IMR-90 (cell line): ENCODE data around the gene SBF1.

Experiments
- CEBPB ChIP-seq: IDR thresholded peaks from 2 replicates; pipeline ENCODE4 v1.6.1; 2012; ENCODE audit warnings: low read depth, low read length, improper control_type of control experiment
- CHD1 ChIP-seq: IDR thresholded peaks from 2 replicates; pipeline ENCODE4 v1.6.1; 2012; ENCODE audit warnings: low read depth, low read length, improper control_type of control experiment
- POLR2A ChIP-seq: IDR thresholded peaks from 2 replicates; pipeline ENCODE4 v1.6.1; 2012; ENCODE audit warnings: mild to moderate bottlenecking, low read depth, low read length
- TF ChIP-seq, protein P1 (sequence below): conservative IDR thresholded peaks from 2 replicates; pipeline ENCODE4 v1.5.1; 2012; ENCODE audit warnings: mild to moderate bottlenecking, low read depth, low read length, improper control_type of control experiment
- TF ChIP-seq, protein P2 (sequence below): fragments of 150-350 bp; IDR thresholded peaks from 2 replicates; pipeline ENCODE4 v1.6.1; 2017; ENCODE audit warnings: mild to moderate bottlenecking, antibody characterized with exemption, low read length, low read depth

DNA sequence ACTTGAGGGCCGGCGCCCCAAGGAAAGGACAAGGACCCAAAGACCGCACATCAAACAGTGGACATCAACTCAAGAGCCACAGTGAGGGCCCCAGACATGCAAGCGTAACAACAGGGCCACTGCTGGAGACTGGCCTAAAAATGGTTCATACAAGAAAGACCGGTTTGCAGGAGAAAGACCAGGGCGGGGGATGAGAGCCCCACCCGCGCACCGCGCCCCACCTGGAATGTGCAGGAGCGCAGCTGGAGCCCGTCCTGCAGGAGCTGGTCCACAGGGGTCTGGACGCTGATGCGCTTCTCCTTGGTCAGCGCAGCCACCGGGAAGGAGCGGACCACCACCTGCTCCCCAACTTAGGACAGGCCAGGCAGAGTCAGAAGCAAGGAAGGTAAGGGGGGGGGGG, 13.9 kb downstream of the SBF1 start:
- TF ChIP-seq, protein P1, sequence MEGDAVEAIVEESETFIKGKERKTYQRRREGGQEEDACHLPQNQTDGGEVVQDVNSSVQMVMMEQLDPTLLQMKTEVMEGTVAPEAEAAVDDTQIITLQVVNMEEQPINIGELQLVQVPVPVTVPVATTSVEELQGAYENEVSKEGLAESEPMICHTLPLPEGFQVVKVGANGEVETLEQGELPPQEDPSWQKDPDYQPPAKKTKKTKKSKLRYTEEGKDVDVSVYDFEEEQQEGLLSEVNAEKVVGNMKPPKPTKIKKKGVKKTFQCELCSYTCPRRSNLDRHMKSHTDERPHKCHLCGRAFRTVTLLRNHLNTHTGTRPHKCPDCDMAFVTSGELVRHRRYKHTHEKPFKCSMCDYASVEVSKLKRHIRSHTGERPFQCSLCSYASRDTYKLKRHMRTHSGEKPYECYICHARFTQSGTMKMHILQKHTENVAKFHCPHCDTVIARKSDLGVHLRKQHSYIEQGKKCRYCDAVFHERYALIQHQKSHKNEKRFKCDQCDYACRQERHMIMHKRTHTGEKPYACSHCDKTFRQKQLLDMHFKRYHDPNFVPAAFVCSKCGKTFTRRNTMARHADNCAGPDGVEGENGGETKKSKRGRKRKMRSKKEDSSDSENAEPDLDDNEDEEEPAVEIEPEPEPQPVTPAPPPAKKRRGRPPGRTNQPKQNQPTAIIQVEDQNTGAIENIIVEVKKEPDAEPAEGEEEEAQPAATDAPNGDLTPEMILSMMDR, result no peak
- TF ChIP-seq, protein P2, sequence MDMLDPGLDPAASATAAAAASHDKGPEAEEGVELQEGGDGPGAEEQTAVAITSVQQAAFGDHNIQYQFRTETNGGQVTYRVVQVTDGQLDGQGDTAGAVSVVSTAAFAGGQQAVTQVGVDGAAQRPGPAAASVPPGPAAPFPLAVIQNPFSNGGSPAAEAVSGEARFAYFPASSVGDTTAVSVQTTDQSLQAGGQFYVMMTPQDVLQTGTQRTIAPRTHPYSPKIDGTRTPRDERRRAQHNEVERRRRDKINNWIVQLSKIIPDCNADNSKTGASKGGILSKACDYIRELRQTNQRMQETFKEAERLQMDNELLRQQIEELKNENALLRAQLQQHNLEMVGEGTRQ, result no peak
- no peak for TF ChIP-seq CEBPB
- TF ChIP-seq POLR2A, result no peak
- TF ChIP-seq CHD1, result no peak
